ENCODE results near the gene CUTC. TPM values are rescaled to one million over a fixed set of nuclear protein-coding genes. Genes with fewer than 3 reads are reported as not detected.

Gene CUTC
- total RNA-seq, 1 experiment from 2014 or later: 53.6 TPM

GRCh38 chr10:99732033-99732842, at the start of gene CUTC, which contains the start of gene COX15 (continued):
- TF ChIP-seq, protein P1, sequence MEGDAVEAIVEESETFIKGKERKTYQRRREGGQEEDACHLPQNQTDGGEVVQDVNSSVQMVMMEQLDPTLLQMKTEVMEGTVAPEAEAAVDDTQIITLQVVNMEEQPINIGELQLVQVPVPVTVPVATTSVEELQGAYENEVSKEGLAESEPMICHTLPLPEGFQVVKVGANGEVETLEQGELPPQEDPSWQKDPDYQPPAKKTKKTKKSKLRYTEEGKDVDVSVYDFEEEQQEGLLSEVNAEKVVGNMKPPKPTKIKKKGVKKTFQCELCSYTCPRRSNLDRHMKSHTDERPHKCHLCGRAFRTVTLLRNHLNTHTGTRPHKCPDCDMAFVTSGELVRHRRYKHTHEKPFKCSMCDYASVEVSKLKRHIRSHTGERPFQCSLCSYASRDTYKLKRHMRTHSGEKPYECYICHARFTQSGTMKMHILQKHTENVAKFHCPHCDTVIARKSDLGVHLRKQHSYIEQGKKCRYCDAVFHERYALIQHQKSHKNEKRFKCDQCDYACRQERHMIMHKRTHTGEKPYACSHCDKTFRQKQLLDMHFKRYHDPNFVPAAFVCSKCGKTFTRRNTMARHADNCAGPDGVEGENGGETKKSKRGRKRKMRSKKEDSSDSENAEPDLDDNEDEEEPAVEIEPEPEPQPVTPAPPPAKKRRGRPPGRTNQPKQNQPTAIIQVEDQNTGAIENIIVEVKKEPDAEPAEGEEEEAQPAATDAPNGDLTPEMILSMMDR (IDR thresholded peaks at IDR 0.05 in 2 of 3, conservative IDR thresholded peaks at IDR 0.05 in 1 of 3; ENCODE audit: borderline replicate concordance in 1 of 3, insufficient read depth in 1 of 3, low read depth in 2 of 3, low read length in 2 of 3): peak in 2 of 3 experiments; percentile 60 to 72; a peak in 4 of 6 replicates
- TF ChIP-seq JUND (IDR thresholded peaks at IDR 0.05): no peak
- peak; percentile 91 for TF ChIP-seq SIN3A (IDR thresholded peaks at IDR 0.05; ENCODE audit: low read depth)
- peak; percentile 62 for TF ChIP-seq RAD21 (IDR thresholded peaks at IDR 0.05; ENCODE audit: low read depth)
- peak; percentile 82 for TF ChIP-seq YY1 (IDR thresholded peaks at IDR 0.05; ENCODE audit: extremely low read depth, insufficient replicate concordance, low read depth, low read length)
- peak; percentile 92 for TF ChIP-seq MAX (IDR thresholded peaks at IDR 0.05)
- TF ChIP-seq FOSL1 (IDR thresholded peaks at IDR 0.05; ENCODE audit: low read depth): no peak
- TF ChIP-seq CEBPB (IDR thresholded peaks at IDR 0.05; ENCODE audit: low read depth): no peak
- no peak for TF ChIP-seq SRF (IDR thresholded peaks at IDR 0.05; ENCODE audit: low read depth)

- H3K27ac ChIP-seq (ENCODE audit: low read depth, low read length): no peak overlapping the region
- peak; percentile 87 for ATAC-seq
- TF ChIP-seq SP1 (IDR thresholded peaks at IDR 0.05; ENCODE audit: low read depth) (no peak), RAD21 (IDR thresholded peaks at IDR 0.05; ENCODE audit: low read depth) (peak; percentile 37; the same call in 1 of the 2 replicates)
- TF ChIP-seq, protein P1 (IDR thresholded peaks at IDR 0.05 in 2 of 3, conservative IDR thresholded peaks at IDR 0.05 in 1 of 3; ENCODE audit: borderline replicate concordance in 1 of 3, insufficient read depth in 1 of 3, low read depth in 2 of 3, low read length in 2 of 3): peak in 2 of 3 experiments; percentile 40 to 50; a peak in 4 of 6 replicates
- ChIA-PET CTCF (interaction anchor here (0.7 to 1.0 kb wide), 2 partner anchors 247 to 291 kb away, joined by 3 to 5 read pairs; no protein-coding TSS in a partner anchor), RAD21 (ENCODE audit: low non-redundant PET in 1 of 2, low total read pairs in 2 of 2, uncharacterized antibody in 2 of 2, unreplicated experiment in 2 of 2) (no interaction called here), POLR2A (interaction anchor here (1.0 kb wide), 1 partner anchor 62 kb away, joined by 3 read pairs; no protein-coding TSS in a partner anchor)
- H3K4me1 ChIP-seq (ENCODE audit: control insufficient read depth in 1 of 2, insufficient read depth in 2 of 2, low read length in 2 of 2): peaks cover 4 to 20% of the 10 kb centered on the region in 2 experiments
- intact Hi-C loops (cut with micrococcal nuclease): no loop called here
- H3K4me2 ChIP-seq (ENCODE audit: low read length): no peak overlapping the region
- no peak overlapping the region for H3K4me3 ChIP-seq (replicated peaks in 1 of 2; ENCODE audit: low read depth in 1 of 2, low read length in 2 of 2)
- H3K79me2 ChIP-seq (ENCODE audit: insufficient read depth, low read length): no peaks in the 10 kb centered on the region
- no peaks in the 10 kb centered on the region for H3K27me3 ChIP-seq (ENCODE audit: insufficient read depth, low read length)
- no peaks in the 10 kb centered on the region for H4K20me1 ChIP-seq (ENCODE audit: insufficient read depth)
- no peak overlapping the region for H3K9ac ChIP-seq (ENCODE audit: low read length)
- no peaks in the 10 kb centered on the region for H3K9me2 ChIP-seq (ENCODE audit: insufficient read depth)
- BruUV-seq (replicated peaks): no TSS peak
- H2AFZ ChIP-seq (ENCODE audit: low read depth, low read length, poor library complexity, severe bottlenecking): no peak overlapping the region
- no peaks in the 10 kb centered on the region for H3K9me3 ChIP-seq (ENCODE audit: control insufficient read depth in 1 of 2, insufficient read depth in 1 of 2, low read depth in 1 of 2, low read length in 2 of 2)
- DNase-seq (ENCODE audit: low read depth, low spot score): peak; percentile 29
- peaks cover 7 to 13% of the 10 kb centered on the region in 2 experiments; a peak in 3 of 4 replicates for H3K36me3 ChIP-seq (ENCODE audit: control insufficient read depth in 1 of 2, insufficient read depth in 2 of 2, low read length in 2 of 2)
Measured at GRCh38 chr10:99682752-99683151, 49.3 kb upstream of the CUTC start.

Data from HCT116 (cell line).